Thyroid gland (tissue), 4 donors: Measurements from ENCODE around the gene PAEP. TPM values are rescaled to one million over a fixed set of nuclear protein-coding genes. Genes with fewer than 3 reads are reported as not detected.

Experiments
- DNase-seq, 2 donors: peaks; one replicate each; pipeline ENCODE4 v3.0.0-alpha.2; 2019
- H3K27ac ChIP-seq, 3 donors: fragments of 200-600 bp; sonication (generic); 1 replicate in 2 of 3; 2 replicates in 1 of 3; pipeline ENCODE4 v1.5.1; 2016 to 2019; ENCODE audit warnings: mild to moderate bottlenecking in 1 of 3, moderate library complexity in 1 of 3
- H3K27me3 ChIP-seq: fragments of 200-600 bp; sonication (generic); one replicate; pipeline ENCODE4 v1.5.1; 2019
- H3K36me3 ChIP-seq, 2 donors: fragments of 200-600 bp; sonication (generic); one replicate each; pipeline ENCODE4 v1.5.1; 2016 to 2019
- H3K4me1 ChIP-seq, 2 donors: fragments of 200-600 bp; sonication (generic); one replicate each; pipeline ENCODE4 v1.5.1; 2017 to 2019
- H3K4me3 ChIP-seq, 3 donors: fragments of 200-600 bp; sonication (generic); replicated peaks in 1 of 3; 1 replicate in 2 of 3; 2 replicates in 1 of 3; pipeline ENCODE4 v1.5.1; 2016; ENCODE audit warnings: mild to moderate bottlenecking in 1 of 3
- H3K9me3 ChIP-seq: fragments of 200-600 bp; sonication (generic); one replicate; pipeline ENCODE4 v1.5.1; 2017
- CTCF ChIP-seq, 6 experiments: fragments of 200-600 bp in 3 of 6; fragments of 450-650 bp in 3 of 6; sonication (generic) in 3 of 6; IDR thresholded peaks; one replicate each; pipeline ENCODE4 v1.5.1; 2016 to 2019; ENCODE audit warnings: antibody characterized with exemption in 6 of 6, mild to moderate bottlenecking in 2 of 6, inconsistent platforms in 1 of 6, moderate library complexity in 1 of 6
- POLR2A ChIP-seq, 2 donors: fragments of 450-650 bp; IDR thresholded peaks; one replicate each; pipeline ENCODE4 v1.6.1; 2017; ENCODE audit warnings: antibody characterized with exemption in 2 of 2, mild to moderate bottlenecking in 2 of 2, moderate library complexity in 1 of 2
- WGBS, 2 donors: methylation state at CpG; one replicate each; pipeline ENCODE4 v1.1.5; 2017; 5-methylcytosine and 5-hydroxymethylcytosine counted together
- intact Hi-C: fragments of 100-400 bp; cut with DNase I; formaldehyde crosslinking; loops from one replicate; pipeline ENCODE4 v1.15.1; 2023
- total RNA-seq, 4 donors: library from RNA; depleted of rRNA; stranded (reverse); fragments of >200 nt; gene quantifications; one replicate each; pipeline ENCODE4 v1.2.3, GENCODE V29; 2016

Gene PAEP
- total RNA-seq, 4 donors from 2014 or later = not detected

DNA sequence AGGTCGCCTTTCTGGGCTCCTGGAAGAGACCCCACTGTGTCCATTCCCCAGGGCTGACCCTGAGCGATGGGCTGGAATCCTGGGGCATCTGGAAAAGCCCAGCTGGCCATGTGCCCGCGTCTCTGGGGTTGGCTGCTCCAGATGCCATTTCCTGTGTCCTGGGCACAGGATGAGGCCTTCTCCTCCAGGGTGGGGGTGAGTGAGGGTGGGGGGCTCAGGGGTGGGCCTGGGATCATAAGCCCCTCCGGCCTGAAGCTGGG, 30.7 kb downstream of the PAEP start:
- no peaks in the 10 kb centered on the region for H3K27me3 ChIP-seq
- WGBS, 2 donors = 86% methylated on average over 5 of the region's 5 CpGs; no CpG with 5 or more reads in 1 of the 2 donors

GRCh38 chr9:135592625-135593024, 31.1 kb downstream of the PAEP start:
- no peaks in the 10 kb centered on the region for H3K27me3 ChIP-seq
- no peaks in the 10 kb centered on the region for H3K4me1 ChIP-seq
- no peaks in the 10 kb centered on the region for H3K36me3 ChIP-seq
- H3K27ac ChIP-seq = no peak overlapping the region
- H3K9me3 ChIP-seq = no peaks in the 10 kb centered on the region
- WGBS, 2 donors = 75 to 76% methylated on average over 6 to 7 of the region's 13 CpGs
- intact Hi-C loops = no loop called here
- no peak for DNase-seq
- TF ChIP-seq CTCF (IDR thresholded peaks at IDR 0.05) = no peak
- no peak for TF ChIP-seq POLR2A (IDR thresholded peaks at IDR 0.05)
- no peak overlapping the region for H3K4me3 ChIP-seq

More for the DNA sequence above, 30.7 kb downstream of the PAEP start:
- H3K36me3 ChIP-seq = no peaks in the 10 kb centered on the region
- no peak overlapping the region for H3K27ac ChIP-seq
- no peak overlapping the region for H3K4me3 ChIP-seq
- TF ChIP-seq CTCF (IDR thresholded peaks at IDR 0.05) (no peak), POLR2A (IDR thresholded peaks at IDR 0.05) (no peak)
- no peaks in the 10 kb centered on the region for H3K4me1 ChIP-seq
- H3K9me3 ChIP-seq = no peaks in the 10 kb centered on the region
- intact Hi-C loops = no loop called here
- DNase-seq = no peak

- Histone ChIP-seq H3K36me3 (no peaks in the 10 kb centered on the region), H3K9me3 (no peaks in the 10 kb centered on the region), H3K27ac (no peak overlapping the region), H3K4me1 (no peaks in the 10 kb centered on the region), H3K4me3 (no peak overlapping the region), H3K27me3 (no peaks in the 10 kb centered on the region)
- intact Hi-C loops = no loop called here
- WGBS, 2 donors = 83% methylated on average over 2 of the region's 2 CpGs
- TF ChIP-seq POLR2A (IDR thresholded peaks at IDR 0.05) (no peak), CTCF (IDR thresholded peaks at IDR 0.05) (no peak)
- DNase-seq = no peak
These were observed 34.7 kb downstream of the PAEP start for GRCh38 chr9:135596211-135596610.

DNA sequence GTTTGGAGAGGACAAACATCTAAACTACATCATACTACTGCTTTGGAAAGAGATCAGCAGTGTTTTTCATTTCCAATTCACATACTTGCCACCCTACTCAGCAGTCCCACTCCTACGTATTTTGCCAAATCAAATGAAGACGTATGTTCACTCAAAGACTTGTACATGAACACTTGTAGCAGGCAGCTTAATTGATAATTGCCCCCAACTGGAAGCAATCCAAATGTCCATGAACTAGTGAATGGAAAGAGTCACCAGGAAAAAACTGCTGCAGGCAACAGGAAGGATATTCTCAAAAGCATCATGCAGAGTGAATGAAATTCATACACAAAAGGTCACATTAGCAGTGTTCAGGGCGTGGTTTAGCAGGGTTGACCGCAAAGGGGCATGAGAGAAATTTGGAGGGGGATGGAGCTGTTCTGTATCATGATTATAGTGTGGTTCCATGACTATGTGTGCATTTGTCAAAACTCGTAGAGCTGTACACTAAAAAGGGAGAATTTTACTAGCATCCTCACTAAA, 38.8 kb downstream of the PAEP start:
- Histone ChIP-seq H3K4me3 (no peak overlapping the region), H3K36me3 (no peaks in the 10 kb centered on the region), H3K27ac (no peak overlapping the region), H3K4me1 (peaks cover 13 to 17% of the 10 kb centered on the region in 2 donors), H3K9me3 (no peaks in the 10 kb centered on the region), H3K27me3 (no peaks in the 10 kb centered on the region)
- intact Hi-C loops = loop anchor here (10.0 kb wide), 1 partner anchor 94 kb away; the partner anchor contains the start of gene SOHLH1
- no peak for DNase-seq
- 62 to 70% methylated on average over 5 of the region's 5 CpGs for WGBS, 2 donors
- no peak for TF ChIP-seq POLR2A (IDR thresholded peaks at IDR 0.05)
- no peak for TF ChIP-seq CTCF (IDR thresholded peaks at IDR 0.05)

GRCh38 chr9:135601988-135602387, 40.4 kb downstream of the PAEP start:
- no peak for DNase-seq
- TF ChIP-seq POLR2A (IDR thresholded peaks at IDR 0.05) (no peak), CTCF (IDR thresholded peaks at IDR 0.05) (no peak)
- no peaks in the 10 kb centered on the region for H3K9me3 ChIP-seq
- H3K27me3 ChIP-seq = no peaks in the 10 kb centered on the region
- H3K4me1 ChIP-seq = peaks cover 15 to 20% of the 10 kb centered on the region in 2 donors
- intact Hi-C loops = loop anchor here (10.0 kb wide), 1 partner anchor 93 kb away; the partner anchor contains the start of gene SOHLH1
- no peak overlapping the region for H3K27ac ChIP-seq
- H3K36me3 ChIP-seq = no peaks in the 10 kb centered on the region
- 85 to 88% methylated on average over 8 of the region's 8 CpGs for WGBS, 2 donors
- H3K4me3 ChIP-seq = no peak overlapping the region
